ENCODE data around the gene ASTN2.
"Not testable (repeated sequence)": the region's sequence is repeated elsewhere in the genome, so short reads cannot be mapped to it uniquely, and the experiment has no call there.

The ASTN2 gene

GRCh38 chr9:116888476-116888875 lies 526.4 kb downstream of the ASTN2 start:
- H3K9ac ChIP-seq (ENCODE audit: low read depth, low read length); H3K27me3 ChIP-seq (ENCODE audit: insufficient read depth, low read length); H3K36me3 ChIP-seq (ENCODE audit: insufficient read depth, low read length); H3K9me3 ChIP-seq (ENCODE audit: insufficient read depth, low read depth, low read length); H3K4me1 ChIP-seq (ENCODE audit: insufficient read depth, low read length); H3K27ac ChIP-seq (ENCODE audit: low read depth, low read length); H3K4me3 ChIP-seq (ENCODE audit: low read length): not testable (repeated sequence)
- 92% methylated on average over 4 of the region's 4 CpGs for WGBS

GRCh38 chr9:116888066-116888465 lies 526.8 kb downstream of the ASTN2 start:
- Histone ChIP-seq H3K4me3 (ENCODE audit: low read length) (no peak overlapping the region), H3K27me3 (ENCODE audit: insufficient read depth, low read length) (no peaks in the 10 kb centered on the region), H3K9ac (ENCODE audit: low read depth, low read length) (no peak overlapping the region), H3K27ac (ENCODE audit: low read depth, low read length) (no peak overlapping the region), H3K36me3 (ENCODE audit: insufficient read depth, low read length) (no peaks in the 10 kb centered on the region), H3K4me1 (ENCODE audit: insufficient read depth, low read length) (no peaks in the 10 kb centered on the region), H3K9me3 (ENCODE audit: insufficient read depth, low read depth, low read length) (no peaks in the 10 kb centered on the region)
- WGBS = 100% methylated on average over 1 of the region's 1 CpG

GRCh38 chr9:116883676-116884075 lies 531.2 kb downstream of the ASTN2 start:
- WGBS = 98% methylated on average over 1 of the region's 1 CpG
- Histone ChIP-seq H3K4me3 (ENCODE audit: low read length) (no peak overlapping the region), H3K9ac (ENCODE audit: low read depth, low read length) (no peak overlapping the region), H3K27me3 (ENCODE audit: insufficient read depth, low read length) (no peaks in the 10 kb centered on the region), H3K9me3 (ENCODE audit: insufficient read depth, low read depth, low read length) (no peaks in the 10 kb centered on the region), H3K36me3 (ENCODE audit: insufficient read depth, low read length) (no peaks in the 10 kb centered on the region), H3K27ac (ENCODE audit: low read depth, low read length) (no peak overlapping the region), H3K4me1 (ENCODE audit: insufficient read depth, low read length) (no peaks in the 10 kb centered on the region)

GRCh38 chr9:116877072-116877471 lies 537.8 kb downstream of the ASTN2 start:
- no peak overlapping the region for H3K27ac ChIP-seq (ENCODE audit: low read depth, low read length)
- WGBS = 96% methylated on average over 3 of the region's 3 CpGs
- no peaks in the 10 kb centered on the region for H3K27me3 ChIP-seq (ENCODE audit: insufficient read depth, low read length)
- no peak overlapping the region for H3K9ac ChIP-seq (ENCODE audit: low read depth, low read length)
- no peaks in the 10 kb centered on the region for H3K4me1 ChIP-seq (ENCODE audit: insufficient read depth, low read length)
- no peaks in the 10 kb centered on the region for H3K36me3 ChIP-seq (ENCODE audit: insufficient read depth, low read length)
- H3K9me3 ChIP-seq (ENCODE audit: insufficient read depth, low read depth, low read length) = peaks cover 25% of the 10 kb centered on the region
- H3K4me3 ChIP-seq (ENCODE audit: low read length) = no peak overlapping the region

GRCh38 chr9:116875576-116875975 lies 539.3 kb downstream of the ASTN2 start:
- Histone ChIP-seq H3K4me3 (ENCODE audit: low read length) (no peak overlapping the region), H3K27ac (ENCODE audit: low read depth, low read length) (no peak overlapping the region), H3K36me3 (ENCODE audit: insufficient read depth, low read length) (no peaks in the 10 kb centered on the region), H3K9ac (ENCODE audit: low read depth, low read length) (no peak overlapping the region), H3K9me3 (ENCODE audit: insufficient read depth, low read depth, low read length) (peaks cover 25% of the 10 kb centered on the region), H3K4me1 (ENCODE audit: insufficient read depth, low read length) (no peaks in the 10 kb centered on the region), H3K27me3 (ENCODE audit: insufficient read depth, low read length) (no peaks in the 10 kb centered on the region)
- WGBS = no CpG with 5 or more reads among the region's 1 CpG

GRCh38 chr9:116873937-116874914 lies 540.6 kb downstream of the ASTN2 start:
- Histone ChIP-seq H3K27me3 (ENCODE audit: insufficient read depth, low read length) (no peaks in the 10 kb centered on the region), H3K36me3 (ENCODE audit: insufficient read depth, low read length) (no peaks in the 10 kb centered on the region), H3K9ac (ENCODE audit: low read depth, low read length) (no peak overlapping the region), H3K9me3 (ENCODE audit: insufficient read depth, low read depth, low read length) (peaks cover 25% of the 10 kb centered on the region), H3K27ac (ENCODE audit: low read depth, low read length) (no peak overlapping the region), H3K4me3 (ENCODE audit: low read length) (no peak overlapping the region), H3K4me1 (ENCODE audit: insufficient read depth, low read length) (no peaks in the 10 kb centered on the region)
- WGBS = 77% methylated on average over 6 of the region's 6 CpGs

- H3K4me1 ChIP-seq (ENCODE audit: insufficient read depth, low read length) = no peaks in the 10 kb centered on the region
- H3K27ac ChIP-seq (ENCODE audit: low read depth, low read length) = no peak overlapping the region
- H3K9ac ChIP-seq (ENCODE audit: low read depth, low read length) = no peak overlapping the region
- no peaks in the 10 kb centered on the region for H3K36me3 ChIP-seq (ENCODE audit: insufficient read depth, low read length)
- WGBS = 88% methylated on average over 2 of the region's 2 CpGs
- peaks cover 25% of the 10 kb centered on the region for H3K9me3 ChIP-seq (ENCODE audit: insufficient read depth, low read depth, low read length)
- H3K4me3 ChIP-seq (ENCODE audit: low read length) = no peak overlapping the region
- no peaks in the 10 kb centered on the region for H3K27me3 ChIP-seq (ENCODE audit: insufficient read depth, low read length)
Observed at GRCh38 chr9:116873491-116873890, 541.4 kb downstream of the ASTN2 start.

GRCh38 chr9:116870566-116870965 lies 544.3 kb downstream of the ASTN2 start:
- 81% methylated on average over 3 of the region's 3 CpGs for WGBS
- Histone ChIP-seq H3K27me3 (ENCODE audit: insufficient read depth, low read length) (no peaks in the 10 kb centered on the region), H3K4me1 (ENCODE audit: insufficient read depth, low read length) (no peaks in the 10 kb centered on the region), H3K27ac (ENCODE audit: low read depth, low read length) (no peak overlapping the region), H3K4me3 (ENCODE audit: low read length) (no peak overlapping the region), H3K9ac (ENCODE audit: low read depth, low read length) (no peak overlapping the region), H3K9me3 (ENCODE audit: insufficient read depth, low read depth, low read length) (0 out of 2 replicates have a peak, but pooled peaks cover 1% of the 10 kb centered on the region), H3K36me3 (ENCODE audit: insufficient read depth, low read length) (no peaks in the 10 kb centered on the region)

- 83% methylated on average over 3 of the region's 3 CpGs for WGBS
Observed at GRCh38 chr9:116868201-116868600, 546.7 kb downstream of the ASTN2 start.

GRCh38 chr9:116861321-116861720 lies 553.5 kb downstream of the ASTN2 start:
- Histone ChIP-seq H3K27ac (ENCODE audit: low read depth, low read length) (no peak overlapping the region), H3K4me1 (ENCODE audit: insufficient read depth, low read length) (0 out of 2 replicates have a peak, but pooled peaks cover 6% of the 10 kb centered on the region), H3K9ac (ENCODE audit: low read depth, low read length) (no peak overlapping the region), H3K27me3 (ENCODE audit: insufficient read depth, low read length) (no peaks in the 10 kb centered on the region), H3K4me3 (ENCODE audit: low read length) (no peak overlapping the region), H3K36me3 (ENCODE audit: insufficient read depth, low read length) (no peaks in the 10 kb centered on the region), H3K9me3 (ENCODE audit: insufficient read depth, low read depth, low read length) (no peaks in the 10 kb centered on the region)

More at GRCh38 chr9:116868201-116868600, 546.7 kb downstream of the ASTN2 start:
- Histone ChIP-seq H3K4me3 (ENCODE audit: low read length) (no peak overlapping the region), H3K4me1 (ENCODE audit: insufficient read depth, low read length) (no peaks in the 10 kb centered on the region), H3K36me3 (ENCODE audit: insufficient read depth, low read length) (no peaks in the 10 kb centered on the region), H3K27me3 (ENCODE audit: insufficient read depth, low read length) (no peaks in the 10 kb centered on the region), H3K9ac (ENCODE audit: low read depth, low read length) (no peak overlapping the region), H3K9me3 (ENCODE audit: insufficient read depth, low read depth, low read length) (no peaks in the 10 kb centered on the region), H3K27ac (ENCODE audit: low read depth, low read length) (no peak overlapping the region)

GRCh38 chr9:116860509-116861120 lies 554.2 kb downstream of the ASTN2 start:
- Histone ChIP-seq H3K9ac (ENCODE audit: low read depth, low read length) (no peak overlapping the region), H3K27ac (ENCODE audit: low read depth, low read length) (no peak overlapping the region), H3K9me3 (ENCODE audit: insufficient read depth, low read depth, low read length) (no peaks in the 10 kb centered on the region), H3K4me3 (ENCODE audit: low read length) (no peak overlapping the region), H3K27me3 (ENCODE audit: insufficient read depth, low read length) (no peaks in the 10 kb centered on the region), H3K4me1 (ENCODE audit: insufficient read depth, low read length) (0 out of 2 replicates have a peak, but pooled peaks cover 6% of the 10 kb centered on the region), H3K36me3 (ENCODE audit: insufficient read depth, low read length) (no peaks in the 10 kb centered on the region)
- 55% methylated on average over 2 of the region's 3 CpGs for WGBS

Measured in HUES64 (cell line).